Endothelial cell of hepatic sinusoid (primary cell): Measurements from ENCODE around the gene ZNF101.

ENCODE experiments used
- in situ Hi-C: cut with HindIII; loops from 2 replicates; pipeline ENCODE4 v1.10.0; 2017; ENCODE audit warnings: low sequenced_read_pairs

The ZNF101 gene

GRCh38 chr19:19637523-19638251, 31.0 kb upstream of the ZNF101 start:
- in situ Hi-C loops, result no loop called here

- in situ Hi-C loops, result no loop called here
These were observed 26.0 kb upstream of the ZNF101 start for GRCh38 chr19:19642506-19643157.

- in situ Hi-C loops, result no loop called here
These were observed 25.2 kb upstream of the ZNF101 start, which contains the start of gene GMIP for GRCh38 chr19:19643158-19644053. TSS of gene GMIP (minus strand) at chr19:19643657. CDS start at chr19:19643529, 128 bp downstream.

GRCh38 chr19:19644054-19644388, 24.6 kb upstream of the ZNF101 start:
- in situ Hi-C loops, result no loop called here

GRCh38 chr19:19645233-19645870, 23.3 kb upstream of the ZNF101 start:
- in situ Hi-C loops, result no loop called here

GRCh38 chr19:19647037-19647835, 21.4 kb upstream of the ZNF101 start:
- in situ Hi-C loops, result no loop called here

GRCh38 chr19:19649155-19649554, 19.5 kb upstream of the ZNF101 start:
- in situ Hi-C loops, result no loop called here

GRCh38 chr19:19649580-19649995, 19.1 kb upstream of the ZNF101 start:
- in situ Hi-C loops, result no loop called here

- in situ Hi-C loops, result no loop called here
These were observed 18.3 kb upstream of the ZNF101 start for GRCh38 chr19:19650331-19650730.

GRCh38 chr19:19651076-19651475, 17.6 kb upstream of the ZNF101 start:
- in situ Hi-C loops, result no loop called here

- in situ Hi-C loops, result no loop called here
These were observed 15.9 kb upstream of the ZNF101 start for GRCh38 chr19:19652482-19653295.

- in situ Hi-C loops, result no loop called here
These were observed 15.0 kb upstream of the ZNF101 start for GRCh38 chr19:19653597-19654147.

- in situ Hi-C loops, result no loop called here
These were observed 14.2 kb upstream of the ZNF101 start for GRCh38 chr19:19654441-19654840.

GRCh38 chr19:19655051-19655594, 13.5 kb upstream of the ZNF101 start:
- in situ Hi-C loops, result no loop called here

- in situ Hi-C loops, result no loop called here
These were observed 12.8 kb upstream of the ZNF101 start for GRCh38 chr19:19655641-19656343.

- in situ Hi-C loops, result no loop called here
These were observed 11.9 kb upstream of the ZNF101 start for GRCh38 chr19:19656451-19657396.

- in situ Hi-C loops, result no loop called here
These were observed 11.2 kb upstream of the ZNF101 start for GRCh38 chr19:19657397-19657783.
